ENCODE results near the gene PLCH1.

- TF ChIP-seq CTCF (IDR thresholded peaks at IDR 0.05 in 2 of 3, conservative IDR thresholded peaks at IDR 0.05 in 1 of 3; ENCODE audit: borderline replicate concordance in 1 of 3, insufficient read depth in 1 of 3, low read depth in 2 of 3, low read length in 2 of 3) (no peak), EGR1 (IDR thresholded peaks at IDR 0.05; ENCODE audit: low read depth) (no peak), JUND (IDR thresholded peaks at IDR 0.05) (no peak)
- TF ChIP-seq, protein P1, sequence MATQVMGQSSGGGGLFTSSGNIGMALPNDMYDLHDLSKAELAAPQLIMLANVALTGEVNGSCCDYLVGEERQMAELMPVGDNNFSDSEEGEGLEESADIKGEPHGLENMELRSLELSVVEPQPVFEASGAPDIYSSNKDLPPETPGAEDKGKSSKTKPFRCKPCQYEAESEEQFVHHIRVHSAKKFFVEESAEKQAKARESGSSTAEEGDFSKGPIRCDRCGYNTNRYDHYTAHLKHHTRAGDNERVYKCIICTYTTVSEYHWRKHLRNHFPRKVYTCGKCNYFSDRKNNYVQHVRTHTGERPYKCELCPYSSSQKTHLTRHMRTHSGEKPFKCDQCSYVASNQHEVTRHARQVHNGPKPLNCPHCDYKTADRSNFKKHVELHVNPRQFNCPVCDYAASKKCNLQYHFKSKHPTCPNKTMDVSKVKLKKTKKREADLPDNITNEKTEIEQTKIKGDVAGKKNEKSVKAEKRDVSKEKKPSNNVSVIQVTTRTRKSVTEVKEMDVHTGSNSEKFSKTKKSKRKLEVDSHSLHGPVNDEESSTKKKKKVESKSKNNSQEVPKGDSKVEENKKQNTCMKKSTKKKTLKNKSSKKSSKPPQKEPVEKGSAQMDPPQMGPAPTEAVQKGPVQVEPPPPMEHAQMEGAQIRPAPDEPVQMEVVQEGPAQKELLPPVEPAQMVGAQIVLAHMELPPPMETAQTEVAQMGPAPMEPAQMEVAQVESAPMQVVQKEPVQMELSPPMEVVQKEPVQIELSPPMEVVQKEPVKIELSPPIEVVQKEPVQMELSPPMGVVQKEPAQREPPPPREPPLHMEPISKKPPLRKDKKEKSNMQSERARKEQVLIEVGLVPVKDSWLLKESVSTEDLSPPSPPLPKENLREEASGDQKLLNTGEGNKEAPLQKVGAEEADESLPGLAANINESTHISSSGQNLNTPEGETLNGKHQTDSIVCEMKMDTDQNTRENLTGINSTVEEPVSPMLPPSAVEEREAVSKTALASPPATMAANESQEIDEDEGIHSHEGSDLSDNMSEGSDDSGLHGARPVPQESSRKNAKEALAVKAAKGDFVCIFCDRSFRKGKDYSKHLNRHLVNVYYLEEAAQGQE (IDR thresholded peaks at IDR 0.05; ENCODE audit: low read depth), result no peak
Observed at GRCh38 chr3:155495387-155495786, 249.5 kb downstream of the PLCH1 start.
